Naive thymus-derived CD4-positive, alpha-beta T cell (primary cell): ENCODE data around the gene SLC16A14. TPM values are rescaled to one million over a fixed set of nuclear protein-coding genes. Genes with fewer than 3 reads are reported as not detected.

Experiments
- ATAC-seq: fragments of 150-1000 bp; cut with Tn5 transposase; 2 replicates; pipeline ENCODE4 v1.10.0; 2021; ENCODE audit warnings: mild to moderate bottlenecking, moderate library complexity
- CTCF ChIA-PET: fragments of 350-600 bp; sonication (Branson Sonifier 250); formaldehyde crosslinking; loops from one replicate; lab custom pipeline; 2021; ENCODE audit warnings: antibody characterized with exemption; lab: Charles Lee
- POLR2A ChIA-PET: fragments of 350-600 bp; sonication (Branson Sonifier 250); formaldehyde crosslinking; loops from one replicate; lab custom pipeline; 2021; ENCODE audit warnings: antibody characterized with exemption, inconsistent platforms; lab: Charles Lee
- DNase-seq, 9 donors: peaks; one replicate each; pipeline versions ENCODE4 v3.0.0 to v3.0.0-alpha.2; 2020 to 2022; ENCODE audit warnings: mixed read lengths in 1 of 9
- H3K27ac ChIP-seq: one replicate; pipeline ENCODE4 v1.7.0; 2013; ENCODE audit warnings: mild to moderate bottlenecking, low read depth, low read length, moderate library complexity
- H3K27me3 ChIP-seq, 2 donors: one replicate each; pipeline ENCODE4 v1.7.0; 2013; ENCODE audit warnings: low read length in 2 of 2, mild to moderate bottlenecking in 2 of 2, moderate library complexity in 2 of 2; ENCODE audit not compliant: control insufficient read depth in 2 of 2, insufficient read depth in 2 of 2
- H3K36me3 ChIP-seq, 3 experiments: 1 replicate in 2 of 3; 2 replicates in 1 of 3; pipeline ENCODE4 v1.7.0; 2013; ENCODE audit warnings: low read length in 3 of 3, mild to moderate bottlenecking in 3 of 3, moderate library complexity in 1 of 3; ENCODE audit not compliant: insufficient read depth in 3 of 3, control insufficient read depth in 2 of 3
- H3K4me1 ChIP-seq, 2 donors: one replicate each; pipeline ENCODE4 v1.7.0; 2013; ENCODE audit warnings: low read length in 2 of 2, mild to moderate bottlenecking in 2 of 2, moderate library complexity in 1 of 2; ENCODE audit not compliant: control insufficient read depth in 2 of 2, insufficient read depth in 2 of 2
- H3K4me3 ChIP-seq: 2 replicates; pipeline ENCODE4 v1.7.0; 2013; ENCODE audit warnings: mild to moderate bottlenecking, low read length
- H3K9me3 ChIP-seq, 3 experiments: 1 replicate in 2 of 3; 2 replicates in 1 of 3; pipeline ENCODE4 v1.7.0; 2013; ENCODE audit warnings: low read length in 3 of 3; ENCODE audit not compliant: control insufficient read depth in 2 of 3
- H3K27ac Mint-ChIP-seq, 9 donors: one replicate each; pipeline ENCODE4 v1.8.0; 2020 to 2022; ENCODE audit warnings: mixed read lengths in 9 of 9, mild to moderate bottlenecking in 8 of 9, moderate library complexity in 5 of 9, inconsistent platforms in 2 of 9
- H3K27me3 Mint-ChIP-seq, 5 donors: one replicate each; pipeline ENCODE4 v1.8.0; 2021 to 2022; ENCODE audit warnings: mixed read lengths in 5 of 5, mild to moderate bottlenecking in 1 of 5
- H3K36me3 Mint-ChIP-seq, 5 donors: one replicate each; pipeline ENCODE4 v1.8.0; 2020 to 2022; ENCODE audit warnings: mixed read lengths in 5 of 5, mild to moderate bottlenecking in 3 of 5, inconsistent platforms in 1 of 5
- H3K4me1 Mint-ChIP-seq, 7 donors: one replicate each; pipeline ENCODE4 v1.8.0; 2020 to 2022; ENCODE audit warnings: mixed read lengths in 7 of 7, mild to moderate bottlenecking in 3 of 7, inconsistent platforms in 1 of 7
- H3K4me3 Mint-ChIP-seq, 10 donors: one replicate each; pipeline ENCODE4 v1.8.0; 2020 to 2022; ENCODE audit warnings: mild to moderate bottlenecking in 10 of 10, mixed read lengths in 10 of 10, moderate library complexity in 6 of 10, inconsistent platforms in 2 of 10
- H3K9me3 Mint-ChIP-seq, 11 donors: one replicate each; pipeline ENCODE4 v1.8.0; 2020 to 2022; ENCODE audit warnings: mixed read lengths in 11 of 11, mild to moderate bottlenecking in 4 of 11, inconsistent platforms in 1 of 11, moderate library complexity in 1 of 11
- intact Hi-C, 2 donors: fragments of 100-400 bp; cut with micrococcal nuclease; formaldehyde crosslinking; loops; one replicate each; pipeline ENCODE4 v1.15.1; 2023
- polyA plus RNA-seq, 2 donors: library from polyadenylated mRNA; unstranded; fragments of 300-500 nt; fragmentation: Illumina TruSeq; gene quantifications; one replicate each; pipeline ENCODE4 v1.2.3, GENCODE V29; 2021
- total RNA-seq, 6 experiments: library from RNA in 5 of 6; stranded (reverse) in 5 of 6; gene quantifications; 1 replicate in 5 of 6; 2 replicates in 1 of 6; pipeline ENCODE4 v1.2.3 and lab custom pipeline; 2021 to 2026

Gene SLC16A14
- total and polyA plus RNA-seq, 7 experiments from 2014 or later = 0.14 to 0.58 (median 0.46) TPM

DNA sequence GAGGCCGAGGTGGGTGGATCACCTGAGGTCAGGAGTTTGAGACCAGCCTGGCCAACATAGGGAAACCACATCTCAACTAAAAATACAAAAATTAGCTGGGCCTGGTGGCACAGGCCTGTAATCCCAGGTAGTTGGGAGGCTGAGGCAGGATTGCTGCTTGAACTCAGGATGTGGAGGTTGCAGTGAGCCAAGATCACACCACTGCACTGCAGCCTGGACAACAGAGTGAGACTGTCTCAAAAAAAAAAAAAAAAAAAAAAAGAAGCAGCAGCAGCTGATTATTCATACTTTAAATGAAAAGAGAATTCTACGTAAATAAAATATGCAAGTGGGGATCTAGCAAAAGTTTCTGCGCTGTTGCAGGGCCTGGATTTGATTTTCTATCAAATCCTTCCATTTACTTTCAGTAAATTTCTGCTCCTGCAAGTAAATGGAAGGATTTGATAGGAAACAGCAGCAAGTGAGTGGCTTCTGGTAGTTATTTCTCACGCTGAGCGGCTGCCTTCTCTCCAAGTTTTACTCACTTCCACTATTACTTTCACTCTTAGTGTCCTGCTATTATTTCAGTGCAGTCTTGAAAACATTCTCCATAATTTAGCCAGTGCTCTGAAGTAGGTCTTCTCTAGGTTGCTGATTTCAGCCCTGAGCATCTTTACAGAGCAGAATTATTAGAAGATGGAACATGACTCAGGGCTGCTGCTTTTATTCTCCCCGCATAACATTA lies 68.4 kb downstream of the SLC16A14 start:
- H3K9me3 Mint-ChIP-seq = no peaks in the 10 kb centered on the region
- no peak overlapping the region for H3K4me3 ChIP-seq
- H3K36me3 ChIP-seq = no peaks in the 10 kb centered on the region
- no peak overlapping the region for H3K4me3 Mint-ChIP-seq
- no peaks in the 10 kb centered on the region for H3K4me1 ChIP-seq
- no peaks in the 10 kb centered on the region for H3K27me3 ChIP-seq
- no peak for ATAC-seq
- CTCF ChIA-PET = no interaction called here
- H3K4me1 Mint-ChIP-seq = peaks cover 0 to 7% (median 0%) of the 10 kb centered on the region in 7 donors
- POLR2A ChIA-PET = no interaction called here
- intact Hi-C loops = no loop called here
- H3K9me3 ChIP-seq = no peaks in the 10 kb centered on the region
- H3K27me3 Mint-ChIP-seq = no peaks in the 10 kb centered on the region
- no peak overlapping the region for H3K27ac Mint-ChIP-seq
- peaks cover 0 to 20% (median 7%) of the 10 kb centered on the region in 5 donors for H3K36me3 Mint-ChIP-seq
- no peak overlapping the region for H3K27ac ChIP-seq
- no peak for DNase-seq

DNA sequence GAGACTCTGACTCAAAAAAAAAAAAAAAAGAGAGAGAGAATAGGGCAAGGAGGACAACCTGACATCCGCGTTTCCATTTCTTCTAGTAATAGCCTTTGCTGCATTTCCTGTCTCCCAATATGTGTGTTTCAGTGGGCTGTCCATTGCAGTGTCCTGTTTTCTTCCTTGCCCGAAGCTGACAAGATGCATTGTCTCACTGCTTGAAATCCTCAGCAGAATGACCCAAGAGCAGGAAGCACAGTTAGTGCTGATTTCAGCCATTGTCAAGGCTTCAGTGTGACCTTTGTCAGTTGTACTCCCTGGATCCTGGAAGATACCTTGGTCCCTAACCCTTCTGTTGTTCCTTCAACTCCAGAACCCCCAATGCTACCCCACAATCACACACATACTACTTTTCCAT lies 71.2 kb downstream of the SLC16A14 start:
- H3K27ac ChIP-seq = no peak overlapping the region
- H3K36me3 Mint-ChIP-seq = peaks cover 0 to 21% (median 0%) of the 10 kb centered on the region in 5 donors
- H3K4me1 ChIP-seq = no peaks in the 10 kb centered on the region
- ATAC-seq (no peak), DNase-seq (no peak)
- no peaks in the 10 kb centered on the region for H3K27me3 ChIP-seq
- CTCF ChIA-PET = interaction anchor here (1.2 kb wide), 1 partner anchor 60 kb away, joined by 3 read pairs; no protein-coding TSS in a partner anchor
- no peak overlapping the region for H3K4me3 ChIP-seq
- H3K4me1 Mint-ChIP-seq = peaks cover 0 to 7% (median 0%) of the 10 kb centered on the region in 7 donors
- no peaks in the 10 kb centered on the region for H3K9me3 ChIP-seq
- no peaks in the 10 kb centered on the region for H3K36me3 ChIP-seq
- H3K27me3 Mint-ChIP-seq = peaks cover 0 to 6% (median 0%) of the 10 kb centered on the region in 5 donors
- H3K9me3 Mint-ChIP-seq = no peaks in the 10 kb centered on the region
- H3K27ac Mint-ChIP-seq = no peak overlapping the region
- POLR2A ChIA-PET = no interaction called here
- intact Hi-C loops = no loop called here
- H3K4me3 Mint-ChIP-seq = no peak overlapping the region

DNA sequence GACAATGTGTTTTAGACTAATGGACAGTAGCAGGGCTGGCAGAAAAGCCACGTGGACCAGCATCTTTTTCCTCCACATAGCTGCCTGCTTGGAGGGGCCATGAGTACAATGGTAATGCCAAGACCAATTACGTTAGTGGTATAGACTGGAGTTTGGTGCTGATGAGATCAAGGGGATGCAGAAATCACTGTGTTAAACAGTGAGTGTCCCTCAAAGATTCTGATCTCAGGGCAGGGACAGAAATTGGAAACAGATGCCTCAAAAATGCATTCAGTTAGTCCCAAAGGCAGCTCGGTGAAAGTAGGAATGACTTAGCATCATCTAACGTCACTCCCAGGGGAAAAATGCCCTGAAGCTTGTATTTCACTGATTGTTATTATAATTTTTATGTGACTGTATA lies 72.4 kb downstream of the SLC16A14 start:
- Mint-ChIP-seq H3K9me3 (peaks cover 0 to 4% (median 0%) of the 10 kb centered on the region in 11 donors), H3K4me3 (no peak overlapping the region), H3K36me3 (peaks cover 0 to 21% (median 3%) of the 10 kb centered on the region in 5 donors), H3K27me3 (peaks cover 0 to 6% (median 0%) of the 10 kb centered on the region in 5 donors), H3K4me1 (peaks cover 0 to 7% (median 0%) of the 10 kb centered on the region in 7 donors), H3K27ac (no peak overlapping the region)
- Histone ChIP-seq H3K4me3 (no peak overlapping the region), H3K27me3 (no peaks in the 10 kb centered on the region), H3K4me1 (no peaks in the 10 kb centered on the region), H3K27ac (no peak overlapping the region), H3K9me3 (no peaks in the 10 kb centered on the region), H3K36me3 (no peaks in the 10 kb centered on the region)
- ATAC-seq (no peak), DNase-seq (no peak)
- ChIA-PET POLR2A (no interaction called here), CTCF (interaction anchor here (0.7 kb wide), 1 partner anchor 128 kb away, joined by 3 read pairs; no protein-coding TSS in a partner anchor)
- intact Hi-C loops = no loop called here

DNA sequence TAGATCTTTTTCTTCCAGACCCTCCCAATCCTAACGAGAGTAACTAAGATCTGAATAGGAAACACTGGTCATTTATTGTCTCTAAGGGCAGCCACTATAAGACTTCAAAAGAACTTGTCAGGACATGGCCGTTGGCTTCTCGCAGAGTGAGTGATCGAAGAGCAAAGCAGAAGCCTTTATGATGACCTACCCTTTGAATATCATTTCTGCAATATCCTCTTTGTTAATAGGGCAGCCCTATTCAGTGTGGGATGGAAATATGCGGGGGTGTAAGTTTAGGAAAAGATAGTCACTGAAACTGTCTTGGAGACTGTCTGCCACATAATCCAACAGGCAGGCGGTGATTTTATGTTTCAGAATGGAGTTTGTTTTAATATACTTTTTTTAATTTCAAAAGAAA lies 75.5 kb downstream of the SLC16A14 start:
- no peak overlapping the region for H3K4me3 ChIP-seq
- POLR2A ChIA-PET = interaction anchor here (0.6 kb wide), 1 partner anchor 129 kb away, joined by 3 read pairs; no protein-coding TSS in a partner anchor

More for the DNA sequence above, 75.5 kb downstream of the SLC16A14 start:
- no peak overlapping the region for H3K4me3 Mint-ChIP-seq
- ATAC-seq (no peak), DNase-seq (no peak)
- peaks cover 0 to 21% (median 3%) of the 10 kb centered on the region in 5 donors for H3K36me3 Mint-ChIP-seq
- H3K4me1 ChIP-seq = no peaks in the 10 kb centered on the region
- intact Hi-C loops = no loop called here
- H3K9me3 Mint-ChIP-seq = peaks cover 0 to 4% (median 0%) of the 10 kb centered on the region in 11 donors
- H3K9me3 ChIP-seq = no peaks in the 10 kb centered on the region
- peaks cover 0 to 6% (median 0%) of the 10 kb centered on the region in 5 donors for H3K27me3 Mint-ChIP-seq
- H3K36me3 ChIP-seq = no peaks in the 10 kb centered on the region
- H3K4me1 Mint-ChIP-seq = no peaks in the 10 kb centered on the region
- no peak overlapping the region for H3K27ac Mint-ChIP-seq
- CTCF ChIA-PET = no interaction called here
- no peaks in the 10 kb centered on the region for H3K27me3 ChIP-seq
- H3K27ac ChIP-seq = no peak overlapping the region

Other genes starting within 250 kb of the SLC16A14 start
- 100 to 1,000 TPM; 184 to 247 (median 231) TPM for gene TRIP12, start 146.9 kb downstream of the SLC16A14 start, total RNA-seq
- gene TRIP12, start 146.9 kb downstream of the SLC16A14 start, polyA plus RNA-seq = 10 to 100 TPM; 34.8 to 60.2 TPM
- 1 to 10 TPM in 3 of 5 experiments, under 1 TPM in 2; 0.51 to 1.8 (median 1.2) TPM for gene FBXO36, start 146.4 kb downstream of the SLC16A14 start, total RNA-seq
- gene FBXO36, start 146.4 kb downstream of the SLC16A14 start, polyA plus RNA-seq = 1 to 10 TPM; 1.2 TPM
- gene SP110, start 151.1 kb upstream of the SLC16A14 start, total RNA-seq = 100 to 1,000 TPM in 4 of 5 experiments, 10 to 100 TPM in 1; 97.5 to 182 (median 117) TPM
- gene SP110, start 151.1 kb upstream of the SLC16A14 start, polyA plus RNA-seq = 100 to 1,000 TPM in 1 of 2 donors, 10 to 100 TPM in 1; 89.8 to 101 TPM
- 100 to 1,000 TPM in 1 of 5 experiments, 10 to 100 TPM in 4; 34.5 to 120 (median 45.2) TPM for gene SP140, start 156.8 kb upstream of the SLC16A14 start, total RNA-seq
- 10 to 100 TPM; 11.3 to 13.0 TPM for gene SP140, start 156.8 kb upstream of the SLC16A14 start, polyA plus RNA-seq